C1 segment of cervical spinal cord (tissue), 14 donors: ENCODE results near the gene C1QTNF5.

Experiments used
- DNase-seq, 14 donors: peaks; one replicate each; lab custom pipeline; 2025; lab: John Stamatoyannopoulos, UW

Gene C1QTNF5

GRCh38 chr11:119338318-119338890, 2.3 kb downstream of the C1QTNF5 start:
- peak in 11 of 14 donors; percentile 31 to 74 (median 67) for DNase-seq

- DNase-seq, result peak in 1 of 14 donors; percentile 56
Measured at GRCh38 chr11:119337581-119338317, 2.9 kb downstream of the C1QTNF5 start.

GRCh38 chr11:119336744-119337469, 3.8 kb downstream of the C1QTNF5 start:
- no peak for DNase-seq

GRCh38 chr11:119335655-119336543, 4.8 kb downstream of the C1QTNF5 start:
- peak in 7 of 14 donors; percentile 19 to 72 (median 43) for DNase-seq

GRCh38 chr11:119335091-119335654, 5.5 kb downstream of the C1QTNF5 start:
- no peak for DNase-seq

GRCh38 chr11:119334174-119334930, 6.3 kb downstream of the C1QTNF5 start, which contains the start of gene RNF26:
Gene RNF26, plus strand, starts transcription at chr11:119334527. Its CDS starts 596 bp downstream, at chr11:119335123.
- peak; percentile 49 to 96 (median 89) for DNase-seq

GRCh38 chr11:119332111-119332765, 8.4 kb downstream of the C1QTNF5 start:
- no peak for DNase-seq

- no peak for DNase-seq
Measured at GRCh38 chr11:119330237-119330636, 10.4 kb downstream of the C1QTNF5 start.

GRCh38 chr11:119329320-119329719, 11.4 kb downstream of the C1QTNF5 start:
- no peak for DNase-seq

- no peak for DNase-seq
Measured at GRCh38 chr11:119324189-119324588, 16.5 kb downstream of the C1QTNF5 start.

GRCh38 chr11:119323532-119324033, 17.1 kb downstream of the C1QTNF5 start:
- peak in 10 of 14 donors; percentile 23 to 71 (median 52) for DNase-seq

GRCh38 chr11:119322921-119323531, 17.7 kb downstream of the C1QTNF5 start:
- no peak for DNase-seq

GRCh38 chr11:119322360-119322739, 18.3 kb downstream of the C1QTNF5 start:
- DNase-seq, result no peak

- DNase-seq, result peak in 6 of 14 donors; percentile 24 to 68 (median 54)
Measured at GRCh38 chr11:119320776-119321524, 19.7 kb downstream of the C1QTNF5 start.

GRCh38 chr11:119320240-119320775, 20.4 kb downstream of the C1QTNF5 start:
- peak in 9 of 14 donors; percentile 26 to 70 (median 56) for DNase-seq

- no peak for DNase-seq
Measured at GRCh38 chr11:119319700-119320239, 20.9 kb downstream of the C1QTNF5 start.

- DNase-seq, result peak in 1 of 14 donors; percentile 36
Measured at GRCh38 chr11:119319136-119319699, 21.5 kb downstream of the C1QTNF5 start.
